Retinal pigment epithelial cell (primary cell): ENCODE results near the gene ZNF784.

Source experiments
- DNase-seq: peaks from one replicate; pipeline ENCODE4 v3.0.0-alpha.2; 2010; ENCODE audit warnings: low read depth
- H3K4me3 ChIP-seq: 2 replicates; pipeline ENCODE4 v1.5.1; 2011; ENCODE audit warnings: mild to moderate bottlenecking, low read length, control low read depth, moderate library complexity
- CTCF ChIP-seq: conservative IDR thresholded peaks from 2 replicates; pipeline ENCODE4 v1.5.1; 2011; ENCODE audit warnings: low read depth, low read length, control low read depth, inconsistent platforms

Gene ZNF784

GRCh38 chr19:55638864-55639359, 14.5 kb upstream of the ZNF784 start:
- H3K4me3 ChIP-seq = no peak overlapping the region
- peak; percentile 56 for TF ChIP-seq CTCF
- no peak for DNase-seq

GRCh38 chr19:55637534-55637933, 13.2 kb upstream of the ZNF784 start:
- no peak for DNase-seq
- no peak overlapping the region for H3K4me3 ChIP-seq
- TF ChIP-seq CTCF = no peak

DNA sequence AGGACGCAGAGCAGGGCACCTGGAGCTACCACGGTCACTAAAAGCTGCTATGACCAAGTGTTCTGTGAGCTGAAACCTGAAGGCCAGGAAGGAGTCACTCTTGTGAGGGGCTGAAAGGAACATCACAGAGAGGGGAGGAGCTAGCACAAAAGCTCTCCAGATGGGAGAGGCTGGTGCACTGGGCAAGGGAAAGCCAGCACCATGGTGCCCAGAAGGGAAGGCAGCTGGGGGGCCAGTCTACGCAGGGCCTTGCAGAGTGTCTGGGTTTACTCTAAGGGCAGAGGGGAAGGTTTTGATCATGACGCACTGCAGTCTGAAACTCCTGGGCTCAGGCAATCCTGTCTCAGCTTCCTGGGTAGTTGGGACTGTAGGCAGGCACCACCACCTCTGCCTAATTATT, 12.4 kb upstream of the ZNF784 start:
- TF ChIP-seq CTCF = no peak
- DNase-seq = no peak
- H3K4me3 ChIP-seq = no peak overlapping the region

DNA sequence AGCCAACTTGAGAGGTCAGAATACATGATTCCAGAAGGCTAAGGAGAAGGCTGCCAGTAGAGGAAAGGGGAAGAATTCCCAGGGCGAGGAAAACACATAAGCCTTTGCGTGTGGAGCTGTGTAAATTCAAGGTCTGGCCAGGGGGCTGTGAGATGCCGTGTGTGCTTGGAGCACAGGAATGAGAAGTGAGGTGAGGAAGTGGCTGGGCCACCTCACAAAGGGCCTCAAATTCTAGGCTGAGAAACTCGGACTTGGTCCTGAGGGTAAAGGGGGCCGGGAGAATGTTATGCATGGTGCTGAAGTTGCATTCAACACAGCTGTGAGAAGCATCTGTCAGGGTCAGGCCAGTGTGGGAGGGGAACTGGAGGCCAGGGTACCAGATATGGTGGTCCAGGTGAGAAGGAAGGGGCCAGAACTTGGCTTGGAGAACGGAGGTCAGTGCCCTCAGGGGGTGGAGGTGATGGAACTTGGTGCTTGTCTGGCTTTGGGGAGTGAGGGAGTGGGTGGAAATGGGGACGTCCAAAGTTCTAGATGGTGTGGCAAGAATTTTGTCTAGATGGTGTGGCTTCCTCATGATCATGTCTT, 11.6 kb upstream of the ZNF784 start:
- H3K4me3 ChIP-seq = peak overlapping the region; percentile 99
- no peak for TF ChIP-seq CTCF

GRCh38 chr19:55635334-55635717, 11.0 kb upstream of the ZNF784 start:
- no peak for DNase-seq
- H3K4me3 ChIP-seq = peak overlapping the region; percentile 99
- no peak for TF ChIP-seq CTCF

More for the DNA sequence above, 11.6 kb upstream of the ZNF784 start:
- DNase-seq = no peak

DNA sequence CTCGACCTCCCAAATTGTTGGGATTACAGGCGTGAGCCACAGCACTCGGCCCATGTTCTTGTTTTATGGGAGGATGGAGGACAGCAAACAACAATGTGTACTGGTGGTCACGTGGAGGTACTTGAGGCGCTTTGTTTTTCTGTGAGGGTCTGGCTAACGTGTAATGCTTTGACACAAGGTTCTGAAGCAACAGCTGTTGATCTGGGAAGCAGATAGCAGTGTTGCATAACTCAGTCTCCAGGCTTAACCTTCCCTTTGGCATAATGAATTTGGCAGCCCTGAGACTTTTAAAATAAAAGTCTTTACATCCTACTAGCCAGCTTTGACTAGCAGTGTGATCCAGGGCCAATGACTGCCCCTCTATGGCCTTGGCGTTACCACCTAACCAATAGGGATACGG, 9.5 kb upstream of the ZNF784 start:
- H3K4me3 ChIP-seq = no peak overlapping the region
- TF ChIP-seq CTCF = no peak
- no peak for DNase-seq

DNA sequence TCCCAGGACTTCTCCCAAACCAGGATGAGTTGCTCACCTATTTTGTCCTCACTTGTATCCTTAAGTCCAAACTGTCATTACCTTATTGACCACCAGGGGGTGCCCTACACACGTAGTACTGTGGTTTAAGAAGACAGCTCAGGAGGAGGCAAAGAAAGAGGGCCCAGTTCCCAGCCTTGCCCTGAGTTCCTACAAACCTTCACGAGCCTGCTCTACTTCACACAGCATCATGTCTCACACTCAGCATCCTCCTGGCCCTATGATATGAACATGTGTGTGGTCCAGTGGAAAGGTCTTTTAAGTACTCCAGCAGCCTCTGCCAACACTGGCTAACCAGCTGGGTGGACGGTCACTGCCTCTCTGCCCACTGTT, 8.1 kb upstream of the ZNF784 start:
- peak; percentile 82 for TF ChIP-seq CTCF
- no peak overlapping the region for H3K4me3 ChIP-seq

More for the DNA sequence above, 8.1 kb upstream of the ZNF784 start:
- peak; percentile 77 for DNase-seq
